SJCRH30 (cell line): ENCODE results near the gene EFNA1. TPM values are rescaled to one million over a fixed set of nuclear protein-coding genes. Genes with fewer than 3 reads are reported as not detected.
"Not testable (repeated sequence)": the region's sequence is repeated elsewhere in the genome, so short reads cannot be mapped to it uniquely, and the experiment has no call there.

Experiments used
- DNase-seq, 2 experiments: peaks; one replicate each; pipeline ENCODE4 v3.0.0-alpha.2; 2015 to 2020
- H3K27ac ChIP-seq: fragments of 250-450 bp; sonication (Bioruptor Pico); 2 replicates; pipeline ENCODE4 v1.5.1; 2020; ENCODE audit warnings: mild to moderate bottlenecking, moderate library complexity
- H3K27me3 ChIP-seq: fragments of 250-450 bp; sonication (Bioruptor Pico); 2 replicates; pipeline ENCODE4 v1.5.1; 2020; ENCODE audit warnings: mild to moderate bottlenecking, moderate library complexity
- H3K36me3 ChIP-seq: fragments of 250-450 bp; sonication (Bioruptor Pico); 2 replicates; pipeline ENCODE4 v1.5.1; 2020; ENCODE audit warnings: mild to moderate bottlenecking, moderate library complexity
- H3K4me1 ChIP-seq: fragments of 250-450 bp; sonication (Bioruptor Pico); 2 replicates; pipeline ENCODE4 v1.5.1; 2020; ENCODE audit warnings: mild to moderate bottlenecking, moderate library complexity
- H3K4me3 ChIP-seq: fragments of 250-450 bp; sonication (Bioruptor Pico); 2 replicates; pipeline ENCODE4 v1.5.1; 2020; ENCODE audit warnings: mild to moderate bottlenecking, moderate library complexity
- H3K9me3 ChIP-seq: fragments of 250-450 bp; sonication (Bioruptor Pico); replicated peaks from 2 replicates; pipeline ENCODE4 v1.5.1; 2020; ENCODE audit warnings: mild to moderate bottlenecking, moderate library complexity
- total RNA-seq: library from RNA; depleted of rRNA; stranded (reverse); fragments of >200 nt; shearing (Covaris generic); gene quantifications from 2 replicates; pipeline ENCODE4 v1.2.3, GENCODE V29; 2014

EFNA1 gene
- total RNA-seq, 1 experiment from 2014 or later, result 1.8 TPM

GRCh38 chr1:155137154-155137949 is 9.7 kb downstream of the EFNA1 start:
- Histone ChIP-seq H3K4me1 (no peaks in the 10 kb centered on the region; the same call in 1 of the 2 replicates), H3K27ac (no peak overlapping the region), H3K27me3 (no peaks in the 10 kb centered on the region), H3K36me3 (no peaks in the 10 kb centered on the region), H3K9me3 (no peaks in the 10 kb centered on the region), H3K4me3 (no peak overlapping the region)
- DNase-seq, result no peak

DNA sequence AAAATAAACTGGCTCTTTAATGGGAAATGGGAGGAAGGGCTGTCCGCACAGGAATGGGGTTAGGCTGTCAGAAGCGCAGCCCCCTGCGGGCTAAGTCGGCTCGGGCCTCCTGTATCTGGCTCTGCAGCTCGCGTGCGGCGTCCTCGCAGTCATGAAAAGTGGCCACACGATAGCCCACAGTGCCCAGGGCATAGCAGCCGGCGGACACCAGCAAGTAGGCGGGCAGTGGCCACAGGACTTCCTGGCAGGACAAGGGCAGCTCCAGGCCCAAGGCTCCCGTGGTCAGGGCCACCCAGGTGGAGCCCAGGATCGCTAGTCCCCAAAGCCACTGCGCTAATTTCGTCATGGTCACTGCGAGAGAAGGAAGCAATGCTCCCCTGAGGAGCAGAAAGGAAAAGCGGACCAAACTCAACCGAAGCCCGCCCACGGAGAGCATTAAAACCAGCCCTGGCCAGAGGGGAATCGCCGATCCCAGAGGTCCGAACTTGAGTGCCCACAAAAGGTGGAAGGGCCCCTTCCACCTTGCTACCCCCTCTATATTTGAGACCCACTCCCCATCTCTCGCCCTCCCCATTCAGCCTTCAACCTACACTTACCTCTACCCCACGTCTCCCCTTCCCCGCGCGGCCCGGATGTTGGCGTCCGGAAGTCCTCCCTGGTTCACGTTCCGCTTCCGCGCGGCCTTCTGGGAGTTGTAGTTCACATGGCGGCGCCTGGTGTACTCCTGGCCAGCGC is 12.4 kb downstream of the EFNA1 start, which contains the start of gene DPM3:
Gene DPM3, minus strand, starts transcription at position 637 of the 735 bp plus-strand sequence. Its CDS starts 291 bp downstream, at position 346.
- Histone ChIP-seq H3K9me3 (no peaks in the 10 kb centered on the region), H3K4me1 (no peaks in the 10 kb centered on the region; the same call in 1 of the 2 replicates), H3K36me3 (no peaks in the 10 kb centered on the region), H3K27me3 (no peaks in the 10 kb centered on the region), H3K27ac (peak within 1 kb of the TSS; percentile 80), H3K4me3 (peak within 1 kb of the TSS; percentile 88)
- DNase-seq, result peak; percentile 88 to 89

DNA sequence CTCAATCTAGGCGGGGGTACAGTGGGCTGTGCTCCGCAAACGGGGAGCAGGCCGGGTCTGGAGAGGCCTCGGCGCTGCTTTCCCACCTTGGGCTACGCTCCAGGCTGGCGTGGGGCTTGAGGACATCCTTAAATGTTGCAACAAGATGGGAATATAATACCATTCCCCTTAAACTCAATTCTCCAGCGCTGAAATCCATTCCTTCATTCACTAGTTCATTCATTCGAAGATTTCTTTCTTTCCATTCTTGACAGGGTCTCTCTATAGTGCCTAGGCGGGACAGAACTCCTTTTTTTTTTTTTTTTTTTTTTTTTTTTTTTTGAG is 12.9 kb downstream of the EFNA1 start:
- Histone ChIP-seq H3K27me3 (no peaks in the 10 kb centered on the region), H3K4me3 (peak overlapping the region; percentile 88), H3K4me1 (no peaks in the 10 kb centered on the region; the same call in 1 of the 2 replicates), H3K27ac (peak overlapping the region; percentile 80; the same call in 1 of the 2 replicates), H3K36me3 (no peaks in the 10 kb centered on the region), H3K9me3 (no peaks in the 10 kb centered on the region)
- no peak for DNase-seq

DNA sequence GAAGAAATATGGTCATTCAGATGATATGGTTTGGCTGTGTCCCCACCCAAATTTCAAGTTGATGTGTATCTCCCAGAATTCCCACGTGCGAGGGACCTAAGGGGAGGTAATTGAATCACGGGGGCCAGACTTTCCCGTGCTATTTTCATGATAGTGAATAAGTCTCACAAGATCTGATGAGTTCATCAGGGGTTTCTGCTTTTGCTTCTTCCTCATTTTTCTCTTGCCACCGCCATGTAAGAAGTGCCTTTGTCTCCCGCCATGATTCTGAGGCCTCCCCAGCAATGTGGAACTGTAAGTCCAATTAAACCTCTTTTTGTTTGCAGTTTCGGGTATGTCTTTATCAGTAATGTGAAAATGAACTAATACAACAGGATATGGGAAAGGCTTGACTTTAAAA is 14.1 kb downstream of the EFNA1 start:
- no peaks in the 10 kb centered on the region for H3K9me3 ChIP-seq
- no peak overlapping the region for H3K27ac ChIP-seq
- no peak overlapping the region for H3K4me3 ChIP-seq
- DNase-seq, result no peak
- H3K27me3 ChIP-seq, result no peaks in the 10 kb centered on the region
- no peaks in the 10 kb centered on the region for H3K36me3 ChIP-seq
- H3K4me1 ChIP-seq, result no peaks in the 10 kb centered on the region; the same call in 1 of the 2 replicates

DNA sequence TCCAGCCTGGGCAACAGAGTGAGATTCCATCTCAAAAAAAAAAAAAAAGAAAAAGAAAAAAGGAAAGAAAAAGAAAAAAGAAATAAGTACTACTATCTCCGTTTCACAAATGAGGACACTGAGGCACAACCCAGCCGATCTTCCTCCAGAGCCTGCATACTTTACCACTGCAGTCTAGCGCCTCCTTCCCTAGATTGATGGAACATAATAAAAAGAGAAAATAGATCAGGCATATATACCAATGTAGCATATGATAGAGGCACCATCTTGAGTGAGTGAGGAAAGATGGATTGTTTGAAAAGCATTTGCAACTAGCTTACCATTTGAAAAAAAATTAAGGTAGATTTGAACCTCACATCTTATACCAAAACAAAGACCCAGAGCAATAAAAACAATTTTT is 17.8 kb downstream of the EFNA1 start:
- no peak overlapping the region for H3K4me3 ChIP-seq
- no peaks in the 10 kb centered on the region for H3K9me3 ChIP-seq
- no peaks in the 10 kb centered on the region for H3K27me3 ChIP-seq
- H3K27ac ChIP-seq, result no peak overlapping the region
- H3K4me1 ChIP-seq, result no peaks in the 10 kb centered on the region
- DNase-seq, result no peak
- no peaks in the 10 kb centered on the region for H3K36me3 ChIP-seq

GRCh38 chr1:155155996-155156643 is 28.4 kb downstream of the EFNA1 start:
- not testable (repeated sequence) for DNase-seq, H3K27me3 ChIP-seq, H3K27ac ChIP-seq, H3K4me3 ChIP-seq, H3K36me3 ChIP-seq, H3K4me1 ChIP-seq, H3K9me3 ChIP-seq

- Histone ChIP-seq H3K4me1 (no peaks in the 10 kb centered on the region), H3K27me3 (no peaks in the 10 kb centered on the region)
Observed at GRCh38 chr1:155158991-155159390, 31.3 kb downstream of the EFNA1 start.

GRCh38 chr1:155160128-155160527 is 32.5 kb downstream of the EFNA1 start:
- Histone ChIP-seq H3K9me3 (no peaks in the 10 kb centered on the region), H3K27me3 (no peaks in the 10 kb centered on the region), H3K4me1 (no peaks in the 10 kb centered on the region), H3K36me3 (no peaks in the 10 kb centered on the region), H3K4me3 (no peak overlapping the region), H3K27ac (no peak overlapping the region)
- DNase-seq, result no peak

More at GRCh38 chr1:155158991-155159390, 31.3 kb downstream of the EFNA1 start:
- Histone ChIP-seq H3K4me3 (no peak overlapping the region), H3K9me3 (no peaks in the 10 kb centered on the region), H3K36me3 (no peaks in the 10 kb centered on the region), H3K27ac (no peak overlapping the region)
- no peak for DNase-seq

GRCh38 chr1:155162631-155163030 is 35.0 kb downstream of the EFNA1 start:
- not testable (repeated sequence) for DNase-seq, H3K27me3 ChIP-seq, H3K27ac ChIP-seq, H3K36me3 ChIP-seq, H3K4me1 ChIP-seq, H3K9me3 ChIP-seq, H3K4me3 ChIP-seq

DNA sequence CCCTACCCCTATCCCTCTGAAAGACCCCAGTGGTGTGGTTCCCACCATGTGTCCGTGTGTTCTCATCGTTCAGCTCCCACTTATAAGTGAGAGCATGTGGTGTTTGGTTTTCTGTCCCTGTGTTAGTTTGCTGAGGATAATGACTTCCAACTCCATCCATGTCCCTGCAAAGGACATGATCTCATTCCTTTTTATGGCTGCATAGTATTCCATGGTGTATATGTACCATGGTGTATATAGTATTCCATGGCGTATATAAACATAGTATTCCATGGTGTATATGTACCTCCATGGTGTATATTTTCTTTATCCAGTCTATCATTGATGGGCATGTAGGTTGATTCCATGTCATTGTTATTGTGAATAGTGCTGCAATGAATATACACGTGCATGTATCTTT is 36.1 kb downstream of the EFNA1 start:
- not testable (repeated sequence) for H3K4me3 ChIP-seq, DNase-seq, H3K4me1 ChIP-seq, H3K27me3 ChIP-seq, H3K36me3 ChIP-seq, H3K27ac ChIP-seq, H3K9me3 ChIP-seq

DNA sequence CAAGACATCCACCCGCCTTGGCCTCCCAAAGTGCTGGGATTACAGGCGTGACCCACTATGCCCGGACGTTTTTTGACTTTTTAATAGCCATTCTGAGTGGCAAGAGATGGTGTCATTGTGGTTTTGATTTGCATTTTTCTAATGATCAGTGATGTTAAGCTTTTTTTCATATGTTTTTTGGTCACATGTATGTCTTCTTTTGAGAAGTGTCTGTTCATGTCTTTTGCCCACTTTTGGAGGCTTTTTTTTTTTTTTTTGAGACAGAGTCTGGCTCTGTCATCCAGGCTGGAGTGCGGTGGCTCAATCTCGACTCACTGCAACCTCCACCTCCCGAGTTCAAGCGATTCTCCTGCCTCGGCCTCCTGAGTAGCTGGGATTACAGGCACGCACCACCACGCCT is 36.9 kb downstream of the EFNA1 start:
- H3K4me3 ChIP-seq, H3K4me1 ChIP-seq, DNase-seq, H3K27me3 ChIP-seq, H3K9me3 ChIP-seq, H3K36me3 ChIP-seq, H3K27ac ChIP-seq: not testable (repeated sequence)

DNA sequence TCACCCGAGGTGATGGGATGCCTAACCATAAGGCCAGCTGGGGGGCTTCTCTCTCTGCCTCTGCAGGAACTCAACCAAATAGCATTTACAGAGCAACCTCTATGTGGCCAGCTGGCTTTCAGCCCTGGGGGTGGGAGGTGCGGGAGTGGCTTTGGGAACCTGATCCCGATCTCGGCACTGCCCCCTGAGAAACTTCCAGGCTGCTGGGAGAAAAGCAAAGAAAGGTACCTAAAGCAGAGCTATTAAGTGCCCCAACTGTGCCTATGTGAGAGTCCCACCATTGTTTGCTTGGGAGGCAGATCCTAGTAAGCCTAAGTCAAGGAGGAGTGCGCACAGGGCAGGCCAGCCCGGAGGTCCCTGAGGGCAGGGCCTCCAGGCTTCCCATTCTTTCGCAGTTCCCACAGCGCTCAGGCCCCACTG is 38.4 kb downstream of the EFNA1 start:
- DNase-seq, result peak in 1 of 2 experiments; percentile 35
- no peak overlapping the region for H3K27ac ChIP-seq

GRCh38 chr1:155166471-155167165 is 38.9 kb downstream of the EFNA1 start:
- Histone ChIP-seq H3K27me3 (no peaks in the 10 kb centered on the region), H3K4me1 (peaks cover 3% of the 10 kb centered on the region; the same call in 1 of the 2 replicates), H3K27ac (no peak overlapping the region), H3K4me3 (peak overlapping the region; percentile 36), H3K36me3 (no peaks in the 10 kb centered on the region), H3K9me3 (no peaks in the 10 kb centered on the region)
- peak; percentile 36 to 59 for DNase-seq

More for the DNA sequence above, 38.4 kb downstream of the EFNA1 start:
- H3K4me1 ChIP-seq, result peaks cover 3% of the 10 kb centered on the region; the same call in 1 of the 2 replicates
- H3K36me3 ChIP-seq, result no peaks in the 10 kb centered on the region
- no peaks in the 10 kb centered on the region for H3K9me3 ChIP-seq
- no peaks in the 10 kb centered on the region for H3K27me3 ChIP-seq
- H3K4me3 ChIP-seq, result peak overlapping the region; percentile 17; the same call in 1 of the 2 replicates
